Activated T-cell treated with anti-CD3 and anti-CD28 coated beads, Interleukin-2, amount 50 U/mL, for 72 hours (primary cell): ENCODE measurements around the gene LUC7L2. TPM values are rescaled to one million over a fixed set of nuclear protein-coding genes. Genes with fewer than 3 reads are reported as not detected.
"Not testable (repeated sequence)": the region's sequence is repeated elsewhere in the genome, so short reads cannot be mapped to it uniquely, and the experiment has no call there.

Experiments
- ATAC-seq, 2 donors: fragments of 150-1000 bp; cut with Tn5 transposase; replicated peaks in 1 of 2; 2 replicates each; pipeline ENCODE4 v1.10.0; 2021; ENCODE audit warnings: moderate library complexity in 2 of 2, mild to moderate bottlenecking in 1 of 2
- DNase-seq, 2 donors: peaks; one replicate each; pipeline ENCODE4 v3.0.0; 2021 to 2022; ENCODE audit warnings: mixed read lengths in 1 of 2
- H3K27ac Mint-ChIP-seq: one replicate; pipeline ENCODE4 v1.8.0; 2022; ENCODE audit warnings: mild to moderate bottlenecking, moderate library complexity, mixed read lengths
- H3K27me3 Mint-ChIP-seq: one replicate; pipeline ENCODE4 v1.8.0; 2022; ENCODE audit warnings: low read depth, mixed read lengths
- H3K36me3 Mint-ChIP-seq, 2 donors: one replicate each; pipeline ENCODE4 v1.8.0; 2022; ENCODE audit warnings: mixed read lengths in 2 of 2, mild to moderate bottlenecking in 1 of 2; ENCODE audit not compliant: insufficient read depth in 2 of 2
- H3K4me1 Mint-ChIP-seq: one replicate; pipeline ENCODE4 v1.8.0; 2022; ENCODE audit warnings: low read depth, mixed read lengths
- H3K4me3 Mint-ChIP-seq, 2 donors: one replicate each; pipeline ENCODE4 v1.8.0; 2022; ENCODE audit warnings: mild to moderate bottlenecking in 2 of 2, mixed read lengths in 2 of 2, moderate library complexity in 2 of 2
- H3K9me3 Mint-ChIP-seq, 2 donors: one replicate each; pipeline ENCODE4 v1.8.0; 2022; ENCODE audit warnings: mixed read lengths in 2 of 2
- total RNA-seq, 2 donors: library from RNA; stranded (reverse); gene quantifications; one replicate each; pipeline ENCODE4 v1.2.3, GENCODE V29; 2022

The LUC7L2 gene
- total RNA-seq, 2 donors from 2014 or later, result 178 to 217 TPM

- DNase-seq (no peak), ATAC-seq (no peak)
- no peaks in the 10 kb centered on the region for H3K4me1 Mint-ChIP-seq
- H3K9me3 Mint-ChIP-seq, result no peaks in the 10 kb centered on the region
- H3K36me3 Mint-ChIP-seq, result no peaks in the 10 kb centered on the region
- no peaks in the 10 kb centered on the region for H3K27me3 Mint-ChIP-seq
- H3K27ac Mint-ChIP-seq, result no peak overlapping the region
- no peak overlapping the region for H3K4me3 Mint-ChIP-seq
These were observed 91.2 kb downstream of the LUC7L2 start for GRCh38 chr7:139450851-139451250.

DNA sequence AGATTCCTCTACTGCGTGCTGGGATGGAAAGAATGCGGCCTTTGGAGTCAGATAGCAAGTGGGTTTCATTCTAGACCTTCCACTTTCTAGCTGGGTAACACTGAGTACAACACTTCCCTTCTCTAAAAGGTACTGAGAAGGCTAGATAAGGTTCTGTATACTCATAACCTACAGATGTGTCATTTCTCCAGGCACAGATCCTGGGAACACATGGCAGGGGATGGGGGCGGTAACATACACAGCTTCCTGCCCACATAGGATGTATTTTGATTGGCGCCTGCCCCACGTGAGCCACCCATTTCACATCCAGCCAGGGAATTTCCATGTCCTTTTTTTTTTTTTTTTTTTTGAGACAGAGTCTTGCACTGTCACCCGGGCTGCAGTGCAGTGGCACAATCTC, 91.9 kb downstream of the LUC7L2 start:
- H3K4me3 Mint-ChIP-seq, result no peak overlapping the region
- no peaks in the 10 kb centered on the region for H3K4me1 Mint-ChIP-seq
- no peaks in the 10 kb centered on the region for H3K27me3 Mint-ChIP-seq
- ATAC-seq, result no peak
- no peak overlapping the region for H3K27ac Mint-ChIP-seq
- H3K9me3 Mint-ChIP-seq, result no peaks in the 10 kb centered on the region
- H3K36me3 Mint-ChIP-seq, result no peaks in the 10 kb centered on the region
- no peak for DNase-seq

- DNase-seq, result no peak
- H3K4me3 Mint-ChIP-seq, result no peak overlapping the region
- no peaks in the 10 kb centered on the region for H3K27me3 Mint-ChIP-seq
- no peaks in the 10 kb centered on the region for H3K36me3 Mint-ChIP-seq
- no peak for ATAC-seq
- no peaks in the 10 kb centered on the region for H3K4me1 Mint-ChIP-seq
- H3K9me3 Mint-ChIP-seq, result no peaks in the 10 kb centered on the region
- no peak overlapping the region for H3K27ac Mint-ChIP-seq
These were observed 93.4 kb downstream of the LUC7L2 start for GRCh38 chr7:139452958-139453672.

- no peak for ATAC-seq
- Mint-ChIP-seq H3K36me3 (no peaks in the 10 kb centered on the region), H3K27me3 (no peaks in the 10 kb centered on the region), H3K9me3 (no peaks in the 10 kb centered on the region), H3K27ac (no peak overlapping the region), H3K4me3 (no peak overlapping the region), H3K4me1 (no peaks in the 10 kb centered on the region)
- DNase-seq, result no peak
These were observed 94.1 kb downstream of the LUC7L2 start for GRCh38 chr7:139453673-139454321.

DNA sequence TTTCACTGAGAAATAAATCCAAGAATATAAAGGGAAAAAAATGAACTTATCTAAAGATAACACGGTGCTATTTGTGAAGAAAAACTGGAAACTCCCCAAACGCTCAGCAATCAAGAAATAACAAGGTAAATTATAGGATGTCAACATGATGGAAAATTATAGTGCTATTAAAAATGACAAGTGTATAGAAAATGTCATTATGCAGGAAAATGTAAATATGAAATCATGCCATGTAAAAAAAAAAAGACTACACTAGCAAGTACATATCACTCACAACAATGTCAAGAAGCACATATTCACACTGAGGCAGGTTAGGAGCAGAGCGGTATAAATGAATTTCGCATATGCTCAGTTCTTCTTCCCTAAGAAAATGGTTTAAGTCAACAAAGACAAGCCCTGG, 96.1 kb downstream of the LUC7L2 start:
- Mint-ChIP-seq H3K4me3 (no peak overlapping the region), H3K9me3 (no peaks in the 10 kb centered on the region), H3K27ac (no peak overlapping the region), H3K4me1 (no peaks in the 10 kb centered on the region), H3K27me3 (no peaks in the 10 kb centered on the region), H3K36me3 (no peaks in the 10 kb centered on the region)
- ATAC-seq, result no peak
- no peak for DNase-seq

DNA sequence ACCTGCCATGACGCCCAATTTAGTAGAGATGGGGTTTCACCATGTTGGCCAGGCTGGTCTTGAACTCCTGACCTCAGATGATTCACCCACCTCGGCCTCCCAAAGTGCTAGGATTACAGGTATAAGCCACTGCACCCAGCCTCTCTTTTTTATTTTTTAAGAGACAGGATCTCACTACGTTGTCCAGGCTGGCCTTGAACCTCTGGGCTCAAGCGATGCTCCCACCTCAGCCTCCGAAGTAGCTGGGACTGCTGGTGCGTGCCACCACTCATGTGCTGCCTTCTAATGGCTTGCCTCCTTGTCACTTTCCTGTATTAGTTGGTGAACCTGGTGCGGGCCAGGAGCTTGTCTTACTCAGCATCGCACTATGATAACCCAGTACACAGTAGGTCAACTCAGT, 96.8 kb downstream of the LUC7L2 start:
- Mint-ChIP-seq H3K27me3 (no peaks in the 10 kb centered on the region), H3K36me3 (no peaks in the 10 kb centered on the region), H3K4me1 (no peaks in the 10 kb centered on the region), H3K27ac (no peak overlapping the region), H3K4me3 (no peak overlapping the region), H3K9me3 (no peaks in the 10 kb centered on the region)
- no peak for DNase-seq
- no peak for ATAC-seq

GRCh38 chr7:139457153-139457946, 97.7 kb downstream of the LUC7L2 start:
- Mint-ChIP-seq H3K4me1 (no peaks in the 10 kb centered on the region), H3K27me3 (no peaks in the 10 kb centered on the region), H3K36me3 (no peaks in the 10 kb centered on the region), H3K27ac (no peak overlapping the region), H3K9me3 (peaks cover 0 to 1% of the 10 kb centered on the region in 2 donors), H3K4me3 (no peak overlapping the region)
- no peak for ATAC-seq
- DNase-seq, result no peak

- H3K36me3 Mint-ChIP-seq, H3K9me3 Mint-ChIP-seq, ATAC-seq, DNase-seq, H3K4me3 Mint-ChIP-seq, H3K4me1 Mint-ChIP-seq, H3K27me3 Mint-ChIP-seq, H3K27ac Mint-ChIP-seq: not testable (repeated sequence)
These were observed 103.7 kb downstream of the LUC7L2 start for GRCh38 chr7:139463421-139463820.

- H3K27me3 Mint-ChIP-seq, H3K4me1 Mint-ChIP-seq, DNase-seq, ATAC-seq, H3K9me3 Mint-ChIP-seq, H3K36me3 Mint-ChIP-seq, H3K27ac Mint-ChIP-seq, H3K4me3 Mint-ChIP-seq: not testable (repeated sequence)
These were observed 104.8 kb downstream of the LUC7L2 start for GRCh38 chr7:139464511-139464910.

DNA sequence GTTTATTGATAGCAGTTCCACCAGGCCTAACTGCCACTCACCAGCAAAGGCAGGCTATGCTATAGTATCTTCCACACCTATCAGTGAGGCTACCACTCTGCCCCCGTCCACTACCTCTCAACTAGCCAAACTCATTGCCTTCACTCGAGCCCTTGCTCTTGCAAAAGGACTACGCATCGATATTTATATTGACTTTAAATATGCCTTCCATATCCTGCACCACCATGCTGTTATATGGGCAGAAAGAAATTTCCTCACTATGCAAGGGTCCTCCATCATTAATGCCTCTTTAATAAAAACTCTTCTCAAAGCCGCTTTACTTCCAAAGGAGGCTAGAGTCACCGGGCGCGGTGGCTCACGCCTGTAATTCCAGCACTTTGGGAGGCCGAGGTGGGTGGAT, 105.4 kb downstream of the LUC7L2 start:
- not testable (repeated sequence) for H3K27me3 Mint-ChIP-seq, H3K36me3 Mint-ChIP-seq, H3K4me1 Mint-ChIP-seq, DNase-seq, H3K4me3 Mint-ChIP-seq, ATAC-seq, H3K27ac Mint-ChIP-seq, H3K9me3 Mint-ChIP-seq

DNA sequence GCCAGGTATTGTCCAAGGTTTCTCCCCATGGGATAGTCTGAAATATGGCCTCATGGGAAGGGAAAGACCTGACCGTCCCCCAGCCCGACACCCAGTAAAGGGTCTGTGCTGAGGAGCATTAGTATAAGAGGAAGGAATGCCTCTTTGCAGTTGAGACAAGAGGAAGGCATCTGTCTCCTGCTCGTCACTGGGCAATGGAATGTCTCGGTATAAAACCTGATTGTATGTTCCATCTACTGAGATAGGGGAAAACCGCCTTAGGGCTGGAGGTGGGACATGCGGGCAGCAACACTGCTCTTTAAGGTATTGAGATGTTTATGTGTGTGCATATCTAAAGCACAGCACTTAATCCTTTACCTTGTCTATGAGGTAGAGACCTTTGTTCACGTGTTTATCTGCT, 108.0 kb downstream of the LUC7L2 start:
- not testable (repeated sequence) for ATAC-seq, H3K4me3 Mint-ChIP-seq, H3K27ac Mint-ChIP-seq

DNA sequence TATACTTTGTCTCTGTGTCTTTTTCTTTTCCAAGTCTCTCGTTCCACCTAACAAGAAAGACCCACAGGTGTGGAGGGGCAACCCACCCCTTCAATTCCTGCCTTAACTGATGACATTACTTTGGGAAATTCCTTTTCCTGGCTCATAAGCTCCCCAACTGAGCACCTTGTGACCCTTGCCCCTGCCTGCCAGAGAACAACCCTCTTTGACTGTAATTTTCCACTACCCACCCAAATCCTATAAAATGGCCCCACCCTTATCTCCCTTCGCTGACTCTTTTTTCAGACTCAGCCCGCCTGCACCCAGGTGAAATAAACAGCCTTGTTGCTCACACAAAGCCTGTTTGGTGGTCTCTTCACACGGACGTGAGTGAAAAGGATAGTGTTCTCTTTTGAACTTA, 108.6 kb downstream of the LUC7L2 start:
- not testable (repeated sequence) for H3K27ac Mint-ChIP-seq, H3K4me3 Mint-ChIP-seq, ATAC-seq, H3K9me3 Mint-ChIP-seq, H3K36me3 Mint-ChIP-seq, H3K27me3 Mint-ChIP-seq, H3K4me1 Mint-ChIP-seq, DNase-seq

More for the DNA sequence above, 108.0 kb downstream of the LUC7L2 start:
- not testable (repeated sequence) for H3K36me3 Mint-ChIP-seq, H3K4me1 Mint-ChIP-seq, H3K27me3 Mint-ChIP-seq, DNase-seq, H3K9me3 Mint-ChIP-seq

DNA sequence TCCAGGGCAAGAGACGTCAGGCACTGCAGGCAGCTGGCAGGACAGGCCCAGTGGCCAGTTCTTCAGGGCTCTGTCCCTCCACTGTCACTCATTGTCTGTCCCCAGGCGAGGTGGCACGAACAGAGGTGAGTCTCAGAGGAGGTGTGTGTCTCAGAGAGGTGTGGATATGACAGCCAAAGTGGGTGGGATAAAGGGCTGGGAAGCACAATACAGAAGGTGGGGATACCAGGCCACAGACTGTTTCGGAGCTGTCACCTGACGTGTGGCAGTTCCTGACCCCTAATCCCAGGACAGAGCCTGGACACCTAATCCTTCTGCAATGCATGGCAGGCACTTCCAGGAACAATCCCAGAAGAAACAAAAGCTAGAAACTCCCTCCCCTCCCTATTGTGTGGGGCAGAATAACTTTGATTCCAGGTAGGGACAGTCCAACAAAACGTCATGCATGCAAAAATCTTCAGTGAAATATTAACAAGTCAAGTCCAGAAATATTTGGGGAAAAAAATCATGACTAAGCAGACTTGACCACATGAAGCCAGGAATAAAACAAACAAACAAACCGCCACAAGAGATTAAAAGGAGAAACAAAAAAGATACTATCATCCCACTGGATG, 112.2 kb downstream of the LUC7L2 start:
- Mint-ChIP-seq H3K4me3 (no peak overlapping the region), H3K4me1 (no peaks in the 10 kb centered on the region), H3K27ac (no peak overlapping the region), H3K36me3 (peaks cover 4 to 6% of the 10 kb centered on the region in 2 donors), H3K27me3 (no peaks in the 10 kb centered on the region), H3K9me3 (peaks cover 3 to 4% of the 10 kb centered on the region in 2 donors)
- no peak for DNase-seq
- no peak for ATAC-seq
